Tibial nerve (tissue), 4 donors: ENCODE measurements around the gene ODF2. TPM values are rescaled to one million over a fixed set of nuclear protein-coding genes. Genes with fewer than 3 reads are reported as not detected.

Source experiments
- DNase-seq, 2 donors: peaks; one replicate each; pipeline ENCODE4 v3.0.0-alpha.2; 2019; ENCODE audit warnings: low spot score in 2 of 2
- H3K27ac ChIP-seq, 4 donors: fragments of 200-600 bp; sonication (generic) in 3 of 4; one replicate each; pipeline ENCODE4 v1.5.1; 2017 to 2019; ENCODE audit warnings: mild to moderate bottlenecking in 1 of 4
- H3K27me3 ChIP-seq, 2 donors: fragments of 200-600 bp; sonication (generic) in 1 of 2; one replicate each; pipeline versions ENCODE4 v1.5.1 to v1.6.0; 2017 to 2019
- H3K36me3 ChIP-seq, 3 donors: fragments of 200-600 bp; sonication (generic); one replicate each; pipeline ENCODE4 v1.5.1; 2018 to 2019
- H3K4me1 ChIP-seq, 4 donors: fragments of 200-600 bp; sonication (generic) in 3 of 4; one replicate each; pipeline ENCODE4 v1.5.1; 2017 to 2019
- H3K4me3 ChIP-seq, 4 donors: fragments of 200-600 bp; sonication (generic) in 3 of 4; one replicate each; pipeline ENCODE4 v1.5.1; 2017 to 2019; ENCODE audit warnings: mild to moderate bottlenecking in 1 of 4, moderate library complexity in 1 of 4
- H3K9me3 ChIP-seq, 4 donors: fragments of 200-600 bp; sonication (generic) in 3 of 4; one replicate each; pipeline ENCODE4 v1.5.1; 2017 to 2019
- CTCF ChIP-seq, 5 experiments: fragments of 200-600 bp in 3 of 5; fragments of 450-650 bp in 2 of 5; sonication (generic) in 3 of 5; IDR thresholded peaks; one replicate each; pipeline ENCODE4 v1.5.1; 2016 to 2019; ENCODE audit warnings: antibody characterized with exemption in 5 of 5, mild to moderate bottlenecking in 3 of 5, moderate library complexity in 2 of 5
- EP300 ChIP-seq, 2 donors: sonication (generic); formaldehyde crosslinking; IDR thresholded peaks; one replicate each; pipeline ENCODE4 v1.6.1; 2017; ENCODE audit warnings: antibody characterized with exemption in 2 of 2, mild to moderate bottlenecking in 1 of 2
- POLR2A ChIP-seq, 2 donors: fragments of 450-650 bp; IDR thresholded peaks; one replicate each; pipeline ENCODE4 v1.6.1; 2017; ENCODE audit warnings: antibody characterized with exemption in 2 of 2, mild to moderate bottlenecking in 2 of 2, moderate library complexity in 2 of 2
- WGBS, 2 donors: methylation state at CpG; one replicate each; pipeline ENCODE4 v1.1.5; 2018; 5-methylcytosine and 5-hydroxymethylcytosine counted together
- total RNA-seq, 4 donors: library from RNA; depleted of rRNA; stranded (reverse); fragments of >200 nt; gene quantifications; one replicate each; pipeline ENCODE4 v1.1.0, GENCODE V29; 2016

Gene ODF2
- total RNA-seq, 4 donors from 2014 or later = 23.2 to 32.7 (median 25.8) TPM

- peaks cover 2 to 99% (median 10%) of the 10 kb centered on the region in 3 donors for H3K36me3 ChIP-seq
- no peak for TF ChIP-seq CTCF (IDR thresholded peaks at IDR 0.05)
- no peak for TF ChIP-seq EP300 (IDR thresholded peaks at IDR 0.05)
- no peak for TF ChIP-seq POLR2A (IDR thresholded peaks at IDR 0.05)
- DNase-seq = no peak
- no peaks in the 10 kb centered on the region for H3K27me3 ChIP-seq
- no peak overlapping the region for H3K27ac ChIP-seq
- H3K4me1 ChIP-seq = no peaks in the 10 kb centered on the region
- H3K9me3 ChIP-seq = no peaks in the 10 kb centered on the region
- no peak overlapping the region for H3K4me3 ChIP-seq
Observed at GRCh38 chr9:128486201-128486600, 30.4 kb downstream of the ODF2 start.

GRCh38 chr9:128493424-128493823, 37.6 kb downstream of the ODF2 start:
- WGBS, 2 donors = 87 to 98% methylated on average over 2 of the region's 2 CpGs
- Histone ChIP-seq H3K36me3 (peaks cover 0 to 94% (median 0%) of the 10 kb centered on the region in 3 donors), H3K4me1 (peaks cover 0 to 15% (median 0%) of the 10 kb centered on the region in 4 donors), H3K4me3 (no peak overlapping the region), H3K27ac (no peak overlapping the region), H3K9me3 (no peaks in the 10 kb centered on the region), H3K27me3 (no peaks in the 10 kb centered on the region)
- DNase-seq = no peak
- TF ChIP-seq EP300 (IDR thresholded peaks at IDR 0.05) = no peak
- TF ChIP-seq POLR2A (IDR thresholded peaks at IDR 0.05) = no peak
- TF ChIP-seq CTCF (IDR thresholded peaks at IDR 0.05) = no peak

GRCh38 chr9:128494108-128494745, 38.4 kb downstream of the ODF2 start:
- peak; percentile 62 for DNase-seq
- H3K4me1 ChIP-seq = peaks cover 0 to 15% (median 0%) of the 10 kb centered on the region in 4 donors
- H3K27me3 ChIP-seq = no peaks in the 10 kb centered on the region
- H3K9me3 ChIP-seq = no peaks in the 10 kb centered on the region
- H3K27ac ChIP-seq = no peak overlapping the region
- peaks cover 0 to 94% (median 0%) of the 10 kb centered on the region in 3 donors for H3K36me3 ChIP-seq
- no peak for TF ChIP-seq POLR2A (IDR thresholded peaks at IDR 0.05)
- no peak for TF ChIP-seq CTCF (IDR thresholded peaks at IDR 0.05)
- TF ChIP-seq EP300 (IDR thresholded peaks at IDR 0.05) = no peak
- WGBS, 2 donors = 25 to 29% methylated on average over 12 to 13 of the region's 13 CpGs
- H3K4me3 ChIP-seq = no peak overlapping the region

- Histone ChIP-seq H3K9me3 (no peaks in the 10 kb centered on the region), H3K36me3 (peaks cover 0 to 94% (median 0%) of the 10 kb centered on the region in 3 donors), H3K4me3 (no peak overlapping the region), H3K27ac (no peak overlapping the region), H3K4me1 (peaks cover 0 to 15% (median 0%) of the 10 kb centered on the region in 4 donors), H3K27me3 (no peaks in the 10 kb centered on the region)
- no peak for TF ChIP-seq POLR2A (IDR thresholded peaks at IDR 0.05)
- TF ChIP-seq EP300 (IDR thresholded peaks at IDR 0.05) = no peak
- no peak for TF ChIP-seq CTCF (IDR thresholded peaks at IDR 0.05)
- DNase-seq = no peak
- 51 to 57% methylated on average over 5 of the region's 5 CpGs for WGBS, 2 donors
Observed at GRCh38 chr9:128494746-128495129, 38.9 kb downstream of the ODF2 start.

- Histone ChIP-seq H3K36me3 (peaks cover 0 to 94% (median 0%) of the 10 kb centered on the region in 3 donors), H3K27ac (no peak overlapping the region), H3K4me1 (peaks cover 0 to 15% (median 0%) of the 10 kb centered on the region in 4 donors), H3K9me3 (no peaks in the 10 kb centered on the region), H3K4me3 (no peak overlapping the region), H3K27me3 (no peaks in the 10 kb centered on the region)
- no peak for TF ChIP-seq POLR2A (IDR thresholded peaks at IDR 0.05)
- no peak for TF ChIP-seq CTCF (IDR thresholded peaks at IDR 0.05)
- TF ChIP-seq EP300 (IDR thresholded peaks at IDR 0.05) = no peak
- DNase-seq = no peak
- WGBS, 2 donors = 21 to 57% methylated on average over 1 of the region's 1 CpG
Observed at GRCh38 chr9:128495296-128495695, 39.5 kb downstream of the ODF2 start.
